ENCODE results near the gene WDR48.

Gene WDR48

DNA sequence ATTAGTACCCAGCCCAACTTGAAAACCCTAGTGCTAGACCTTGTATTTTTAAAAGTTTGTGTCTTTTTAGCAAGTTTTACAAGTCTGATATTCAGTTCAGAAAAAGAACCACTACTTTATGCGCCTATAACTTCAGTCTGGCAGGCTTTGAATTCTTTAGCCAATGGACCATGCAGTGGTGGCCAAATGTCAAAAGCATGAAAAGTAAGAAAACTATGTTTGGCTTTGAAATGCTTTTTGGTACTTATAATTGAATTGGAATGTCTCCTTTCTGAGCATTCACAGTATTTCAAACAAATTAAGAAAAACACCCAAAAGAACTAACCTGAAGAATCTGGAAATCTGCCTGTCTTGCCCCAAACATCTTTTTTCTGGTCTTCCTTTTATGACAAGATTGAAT is 12.8 kb downstream of the WDR48 start:
- DNase-seq (ENCODE audit: extremely low read depth, insufficient read length) = no peak

DNA sequence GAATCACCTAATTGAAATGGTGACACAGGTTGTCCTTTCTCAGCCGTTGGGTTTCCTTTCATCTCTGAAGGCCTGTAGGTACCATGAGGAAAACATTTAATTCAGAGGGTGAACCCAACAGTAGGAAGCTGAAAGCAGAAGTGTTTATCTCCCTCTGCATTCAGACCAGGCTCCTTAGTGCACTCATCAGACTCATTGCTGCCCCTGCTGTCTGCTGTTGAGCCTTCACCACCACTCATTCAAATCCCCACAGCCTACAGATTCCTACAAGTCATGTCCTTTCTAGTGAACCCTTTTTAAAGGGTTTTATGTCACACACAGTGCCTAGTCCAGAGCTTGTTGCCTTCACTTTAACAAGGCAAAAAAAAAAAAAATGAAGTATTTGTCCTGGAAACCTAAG is 13.4 kb downstream of the WDR48 start:
- peak; percentile 15 for DNase-seq (ENCODE audit: extremely low read depth, insufficient read length)
- no peak overlapping the region for H3K4me3 ChIP-seq (replicated peaks; ENCODE audit: low read depth, low read length)
- TF ChIP-seq, protein P1, sequence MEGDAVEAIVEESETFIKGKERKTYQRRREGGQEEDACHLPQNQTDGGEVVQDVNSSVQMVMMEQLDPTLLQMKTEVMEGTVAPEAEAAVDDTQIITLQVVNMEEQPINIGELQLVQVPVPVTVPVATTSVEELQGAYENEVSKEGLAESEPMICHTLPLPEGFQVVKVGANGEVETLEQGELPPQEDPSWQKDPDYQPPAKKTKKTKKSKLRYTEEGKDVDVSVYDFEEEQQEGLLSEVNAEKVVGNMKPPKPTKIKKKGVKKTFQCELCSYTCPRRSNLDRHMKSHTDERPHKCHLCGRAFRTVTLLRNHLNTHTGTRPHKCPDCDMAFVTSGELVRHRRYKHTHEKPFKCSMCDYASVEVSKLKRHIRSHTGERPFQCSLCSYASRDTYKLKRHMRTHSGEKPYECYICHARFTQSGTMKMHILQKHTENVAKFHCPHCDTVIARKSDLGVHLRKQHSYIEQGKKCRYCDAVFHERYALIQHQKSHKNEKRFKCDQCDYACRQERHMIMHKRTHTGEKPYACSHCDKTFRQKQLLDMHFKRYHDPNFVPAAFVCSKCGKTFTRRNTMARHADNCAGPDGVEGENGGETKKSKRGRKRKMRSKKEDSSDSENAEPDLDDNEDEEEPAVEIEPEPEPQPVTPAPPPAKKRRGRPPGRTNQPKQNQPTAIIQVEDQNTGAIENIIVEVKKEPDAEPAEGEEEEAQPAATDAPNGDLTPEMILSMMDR (IDR thresholded peaks at IDR 0.05; ENCODE audit: insufficient read depth, low read length, poor library complexity, severe bottlenecking) = peak; percentile 67
- H3K36me3 ChIP-seq (ENCODE audit: control insufficient read depth, insufficient read depth, low read length) = peaks cover 2% of the 10 kb centered on the region
- no peaks in the 10 kb centered on the region for H3K27me3 ChIP-seq (replicated peaks; ENCODE audit: control insufficient read depth, insufficient read depth, low read length)

More for the DNA sequence above, 12.8 kb downstream of the WDR48 start:
- H3K27me3 ChIP-seq (replicated peaks; ENCODE audit: control insufficient read depth, insufficient read depth, low read length) = no peaks in the 10 kb centered on the region
- TF ChIP-seq, protein P1 (IDR thresholded peaks at IDR 0.05; ENCODE audit: insufficient read depth, low read length, poor library complexity, severe bottlenecking) = no peak
- H3K36me3 ChIP-seq (ENCODE audit: control insufficient read depth, insufficient read depth, low read length) = peaks cover 2% of the 10 kb centered on the region
- H3K4me3 ChIP-seq (replicated peaks; ENCODE audit: low read depth, low read length) = no peak overlapping the region

- TF ChIP-seq, protein P1 (IDR thresholded peaks at IDR 0.05; ENCODE audit: insufficient read depth, low read length, poor library complexity, severe bottlenecking) = no peak
- H3K36me3 ChIP-seq (ENCODE audit: control insufficient read depth, insufficient read depth, low read length) = peaks cover 2% of the 10 kb centered on the region
- no peak for DNase-seq (ENCODE audit: extremely low read depth, insufficient read length)
- no peaks in the 10 kb centered on the region for H3K27me3 ChIP-seq (replicated peaks; ENCODE audit: control insufficient read depth, insufficient read depth, low read length)
- no peak overlapping the region for H3K4me3 ChIP-seq (replicated peaks; ENCODE audit: low read depth, low read length)
These were observed 15.5 kb downstream of the WDR48 start for GRCh38 chr3:39067286-39067685.

DNA sequence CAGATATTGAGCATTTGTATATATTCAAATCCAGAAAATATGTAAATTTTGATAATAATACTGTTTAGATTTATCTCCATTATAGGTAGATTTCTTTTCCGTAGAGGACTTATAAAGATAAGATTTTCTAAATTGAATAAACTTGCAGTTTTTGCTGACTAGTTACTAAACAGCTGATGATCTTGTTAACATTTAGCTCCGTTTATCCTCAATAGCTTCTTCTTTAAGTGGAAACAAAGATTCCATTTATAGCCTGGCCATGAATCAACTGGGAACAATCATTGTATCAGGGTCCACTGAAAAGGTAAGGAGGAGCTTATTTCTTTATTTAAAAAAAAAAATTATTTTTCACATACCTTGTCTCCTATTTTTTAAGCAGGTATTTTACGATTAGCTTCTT is 16.7 kb downstream of the WDR48 start:
- no peaks in the 10 kb centered on the region for H3K27me3 ChIP-seq (replicated peaks; ENCODE audit: control insufficient read depth, insufficient read depth, low read length)
- no peak overlapping the region for H3K4me3 ChIP-seq (replicated peaks; ENCODE audit: low read depth, low read length)
- H3K36me3 ChIP-seq (ENCODE audit: control insufficient read depth, insufficient read depth, low read length) = peaks cover 2% of the 10 kb centered on the region
- no peak for DNase-seq (ENCODE audit: extremely low read depth, insufficient read length)
- TF ChIP-seq, protein P1 (IDR thresholded peaks at IDR 0.05; ENCODE audit: insufficient read depth, low read length, poor library complexity, severe bottlenecking) = no peak

- TF ChIP-seq, protein P1 (IDR thresholded peaks at IDR 0.05; ENCODE audit: insufficient read depth, low read length, poor library complexity, severe bottlenecking) = no peak
- H3K4me3 ChIP-seq (replicated peaks; ENCODE audit: low read depth, low read length) = no peak overlapping the region
- H3K36me3 ChIP-seq (ENCODE audit: control insufficient read depth, insufficient read depth, low read length) = peaks cover 4% of the 10 kb centered on the region
- H3K27me3 ChIP-seq (replicated peaks; ENCODE audit: control insufficient read depth, insufficient read depth, low read length) = no peaks in the 10 kb centered on the region
- no peak for DNase-seq (ENCODE audit: extremely low read depth, insufficient read length)
These were observed 24.1 kb downstream of the WDR48 start for GRCh38 chr3:39075910-39076309.

DNA sequence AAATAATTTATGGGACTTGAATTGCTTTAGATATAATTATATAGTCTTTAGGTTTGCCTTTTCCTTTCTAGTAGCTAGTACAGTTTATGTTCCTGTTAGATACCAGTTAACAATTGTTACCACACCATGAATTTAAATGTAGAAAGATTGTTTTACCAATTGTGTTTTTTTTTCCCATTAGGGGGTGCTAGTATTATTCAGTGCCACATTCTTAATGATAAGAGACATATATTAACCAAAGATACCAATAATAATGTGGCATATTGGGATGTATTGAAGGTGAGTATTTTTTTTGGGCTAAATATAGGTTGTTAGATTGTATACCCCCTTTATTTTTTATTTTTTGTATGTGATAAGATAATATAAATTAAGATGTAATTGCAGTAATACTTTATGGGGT is 27.7 kb downstream of the WDR48 start:
- H3K27me3 ChIP-seq (replicated peaks; ENCODE audit: control insufficient read depth, insufficient read depth, low read length) = no peaks in the 10 kb centered on the region
- H3K36me3 ChIP-seq (ENCODE audit: control insufficient read depth, insufficient read depth, low read length) = peaks cover 4% of the 10 kb centered on the region
- TF ChIP-seq, protein P1 (IDR thresholded peaks at IDR 0.05; ENCODE audit: insufficient read depth, low read length, poor library complexity, severe bottlenecking) = no peak
- no peak for DNase-seq (ENCODE audit: extremely low read depth, insufficient read length)
- H3K4me3 ChIP-seq (replicated peaks; ENCODE audit: low read depth, low read length) = no peak overlapping the region
